Endothelial cell of umbilical vein (primary cell): Measurements from ENCODE around the gene MYO6. TPM values are rescaled to one million over a fixed set of nuclear protein-coding genes. Genes with fewer than 3 reads are reported as not detected.

Source experiments
- BruUV-seq: library from RNA; stranded (reverse); fragments of 400-500 nt; replicated peaks from 2 replicates; lab custom pipeline; 2021; lab: Mats Ljungman, UMichigan
- CTCF ChIA-PET: fragments of 300-600, 350-600 bp; sonication (Branson Sonifier 250); formaldehyde crosslinking; loops from one replicate; lab custom pipeline; 2021; ENCODE audit warnings: antibody characterized with exemption, inconsistent platforms; lab: Charles Lee
- POLR2A ChIA-PET: fragments of 300-600, 350-600 bp; sonication (Branson Sonifier 250); formaldehyde crosslinking; loops from one replicate; lab custom pipeline; 2021; ENCODE audit warnings: antibody characterized with exemption, inconsistent platforms; lab: Charles Lee
- DNase-seq: peaks from one replicate; pipeline ENCODE4 v3.0.0-alpha.2; 2011; ENCODE audit warnings: low read depth, low spot score
- FAIRE-seq: peaks from 2 replicates; lab custom pipeline; 2011; peaks lifted over from hg19 to GRCh38; lab: Jason Lieb, UNC
- H2AFZ ChIP-seq: 2 replicates; pipeline ENCODE4 v1.6.0; 2012; ENCODE audit warnings: low read depth, low read length, control low read depth, inconsistent platforms
- H3K27ac ChIP-seq: 2 replicates; pipeline ENCODE4 v1.5.1; 2011; ENCODE audit warnings: low read depth, mild to moderate bottlenecking, control low read depth, low read length, moderate library complexity; ENCODE audit not compliant: insufficient read depth
- H3K27me3 ChIP-seq, 2 experiments: 2 replicates each; pipeline versions ENCODE4 v1.6.0 to v1.6.1; 2011; ENCODE audit warnings: low read length in 2 of 2, mixed read lengths in 1 of 2; ENCODE audit not compliant: control insufficient read depth in 2 of 2, insufficient read depth in 2 of 2
- H3K36me3 ChIP-seq, 2 experiments: 2 replicates in 1 of 2; 3 replicates in 1 of 2; pipeline ENCODE4 v1.5.1; 2011; ENCODE audit warnings: low read length in 2 of 2, mild to moderate bottlenecking in 1 of 2, moderate library complexity in 1 of 2; ENCODE audit not compliant: control insufficient read depth in 2 of 2, insufficient read depth in 2 of 2; ENCODE audit errors: extremely low read depth in 1 of 2
- H3K4me1 ChIP-seq: 3 replicates; pipeline ENCODE4 v1.5.1; 2011; ENCODE audit warnings: mild to moderate bottlenecking, low read length; ENCODE audit not compliant: control insufficient read depth, insufficient read depth; ENCODE audit errors: extremely low read depth
- H3K4me2 ChIP-seq: 2 replicates; pipeline ENCODE4 v1.6.1; 2011; ENCODE audit warnings: low read length, control low read depth, mixed read lengths; ENCODE audit not compliant: insufficient read depth
- H3K4me3 ChIP-seq, 3 experiments: fragments of 200-600 bp in 1 of 3; sonication (generic), shearing (Covaris generic) in 1 of 3; replicated peaks in 1 of 3; 2 replicates each; pipeline ENCODE4 v1.5.1; 2011 to 2016; ENCODE audit warnings: control low read depth in 3 of 3, low read length in 3 of 3, mild to moderate bottlenecking in 2 of 3, inconsistent platforms in 1 of 3, low read depth in 1 of 3, moderate library complexity in 1 of 3; ENCODE audit not compliant: insufficient read depth in 1 of 3
- H3K79me2 ChIP-seq: 2 replicates; pipeline ENCODE4 v1.6.0; 2012; ENCODE audit warnings: low read length, inconsistent platforms; ENCODE audit not compliant: control insufficient read depth, insufficient read depth
- H3K9ac ChIP-seq: replicated peaks from 2 replicates; pipeline ENCODE3; 2011; ENCODE audit warnings: low read length, control low read depth; ENCODE audit not compliant: insufficient read depth; ENCODE audit errors: extremely low read depth
- H3K9me1 ChIP-seq: replicated peaks from 3 replicates; pipeline ENCODE4 v1.6.0; 2011; ENCODE audit warnings: mild to moderate bottlenecking, low read length; ENCODE audit not compliant: control insufficient read depth, insufficient read depth; ENCODE audit errors: extremely low read depth
- H3K9me3 ChIP-seq: replicated peaks from 2 replicates; pipeline ENCODE4 v1.5.1; 2012; ENCODE audit warnings: low read length, inconsistent platforms; ENCODE audit not compliant: control insufficient read depth, insufficient read depth
- H4K20me1 ChIP-seq: replicated peaks from 2 replicates; pipeline ENCODE3; 2011; ENCODE audit warnings: mild to moderate bottlenecking, low read length; ENCODE audit not compliant: control insufficient read depth, insufficient read depth; ENCODE audit errors: extremely low read depth
- CTCF ChIP-seq, 2 donors: IDR thresholded peaks; 1 replicate in 1 of 2; 2 replicates in 1 of 2; pipeline ENCODE4 v1.5.1; 2011; ENCODE audit warnings: low read length in 2 of 2, mild to moderate bottlenecking in 2 of 2, moderate library complexity in 2 of 2, control low read depth in 1 of 2, inconsistent platforms in 1 of 2, low read depth in 1 of 2; ENCODE audit not compliant: insufficient read depth in 1 of 2; ENCODE audit errors: extremely low read depth in 1 of 2
- EZH2 ChIP-seq: IDR thresholded peaks from 2 replicates; pipeline ENCODE4 v1.6.1; 2012; ENCODE audit warnings: borderline replicate concordance, low read depth, mild to moderate bottlenecking, moderate library complexity, low read length, inconsistent platforms; ENCODE audit not compliant: severe bottlenecking
- FOS ChIP-seq: IDR thresholded peaks from 2 replicates; pipeline ENCODE4 v1.6.1; 2011; ENCODE audit warnings: mild to moderate bottlenecking, low read length, moderate library complexity, borderline replicate concordance; ENCODE audit not compliant: insufficient read depth
- GATA2 ChIP-seq: IDR thresholded peaks from 2 replicates; pipeline ENCODE4 v1.7.0; 2011; ENCODE audit warnings: low read depth, mild to moderate bottlenecking, moderate library complexity, mixed read lengths, low read length; ENCODE audit not compliant: insufficient read length, insufficient read depth
- JUN ChIP-seq: IDR thresholded peaks from 2 replicates; pipeline ENCODE4 v1.6.1; 2011; ENCODE audit warnings: borderline replicate concordance, low read depth; ENCODE audit not compliant: insufficient read length, insufficient read depth
- MAX ChIP-seq: IDR thresholded peaks from 2 replicates; pipeline ENCODE4 v1.6.1; 2011; ENCODE audit not compliant: insufficient read depth, insufficient read length
- MYC ChIP-seq: IDR thresholded peaks from one replicate; pipeline ENCODE4 v1.6.1; 2011; ENCODE audit warnings: mild to moderate bottlenecking, low read depth, low read length
- POLR2A ChIP-seq: IDR thresholded peaks from 2 replicates; pipeline ENCODE4 v1.6.1; 2012; ENCODE audit warnings: low read depth, mild to moderate bottlenecking, control low read depth, low read length
- POLR2AphosphoS5 ChIP-seq: IDR thresholded peaks from 2 replicates; pipeline ENCODE4 v1.6.1; 2012; ENCODE audit warnings: low read depth, mild to moderate bottlenecking, control low read depth, low read length, moderate library complexity; ENCODE audit not compliant: insufficient read depth
- dilution Hi-C: fragments of 300-500 bp; cut with MboI; formaldehyde crosslinking; loops from one replicate; pipeline ENCODE4 v1.15.0; 2019; ENCODE audit warnings: low sequenced_read_pairs; ENCODE audit not compliant: extremely low pct_ligation_motif_present
- intact Hi-C: fragments of 100-400 bp; cut with micrococcal nuclease; formaldehyde crosslinking; loops from one replicate; pipeline ENCODE4 v1.10.0; 2022
- polyA plus RNA-seq, 4 experiments: library from polyadenylated mRNA; depleted of rRNA in 3 of 4; stranded (reverse) in 3 of 4; unstranded in 1 of 4; fragments of >200 nt; gene quantifications; 2 replicates each; pipeline versions ENCODE4 v1.2.1 to v1.2.3, GENCODE V29; 2011 to 2012; ENCODE audit warnings: missing spikeins in 1 of 4
- total RNA-seq: library from RNA; stranded (reverse); gene quantifications from 2 replicates; pipeline ENCODE4 v1.2.3, GENCODE V29; 2021

Gene MYO6
- total and polyA plus RNA-seq, 2 donors (not counting 3 experiments of a cell fraction or from before 2014, with no cell fraction given) = 15.5 to 68.0 TPM

- Histone ChIP-seq H3K9me3 (no peaks in the 10 kb centered on the region), H3K4me1 (no peaks in the 10 kb centered on the region), H3K9me1 (no peaks in the 10 kb centered on the region), H3K79me2 (no peaks in the 10 kb centered on the region), H3K36me3 (peaks cover 5% of the 10 kb centered on the region in 2 experiments), H3K4me3 (no peak overlapping the region), H3K27ac (no peak overlapping the region), H2AFZ (no peak overlapping the region), H3K9ac (no peak overlapping the region), H4K20me1 (no peaks in the 10 kb centered on the region), H3K4me2 (no peak overlapping the region), H3K27me3 (no peaks in the 10 kb centered on the region)
- TF ChIP-seq POLR2A (no peak), JUN (no peak), MYC (no peak), GATA2 (no peak), FOS (no peak), EZH2 (no peak), CTCF (IDR thresholded peaks at IDR 0.05; ENCODE audit: extremely low read depth in 1 of 2, insufficient read depth in 1 of 2, low read depth in 1 of 2, low read length in 2 of 2) (no peak), MAX (no peak), POLR2AphosphoS5 (no peak)
- ChIA-PET POLR2A (no interaction called here), CTCF (interaction anchor here (2.0 to 8.3 kb wide), 2 partner anchors 13 to 32 kb away, joined by 5 to 87 read pairs; no protein-coding TSS in a partner anchor)
- intact Hi-C loops = no loop called here
- FAIRE-seq (no peak), DNase-seq (no peak)
- BruUV-seq = no TSS peak
- dilution Hi-C loops = no loop called here
Observed at GRCh38 chr6:75880305-75880704, 131.3 kb downstream of the MYO6 start.
